ENCODE data around the gene BRINP3. TPM values are rescaled to one million over a fixed set of nuclear protein-coding genes. Genes with fewer than 3 reads are reported as not detected.

BRINP3 gene
- total RNA-seq, 2 experiments from 2014 or later = not detected

GRCh38 chr1:190455631-190456030 is 22.0 kb downstream of the BRINP3 start:
- no TSS peak for BruUV-seq (replicated peaks)
- H3K36me3 ChIP-seq (ENCODE audit: insufficient read depth, low read length) = no peaks in the 10 kb centered on the region
- H3K9me3 ChIP-seq (ENCODE audit: low read length) = no peaks in the 10 kb centered on the region
- H3K27ac ChIP-seq (ENCODE audit: low read depth, low read length, poor library complexity, severe bottlenecking) = no peak overlapping the region
- intact Hi-C loops (cut with micrococcal nuclease; ENCODE audit: unreplicated experiment) = no loop called here
- ChIA-PET POLR2A (no interaction called here), CTCF (ENCODE audit: unreplicated experiment) (no interaction called here)
- H3K4me1 ChIP-seq (ENCODE audit: insufficient read depth, low read length, poor library complexity, severe bottlenecking) = no peaks in the 10 kb centered on the region
- DNase-seq (ENCODE audit: low spot score) = no peak
- H2AFZ ChIP-seq (ENCODE audit: low read length) = no peak overlapping the region
- no peak for TF ChIP-seq CTCF (conservative IDR thresholded peaks at IDR 0.05; ENCODE audit: low read length)
- TF ChIP-seq EZH2phosphoT487 (IDR thresholded peaks at IDR 0.05; ENCODE audit: borderline replicate concordance, low read depth, low read length) = no peak
- no peaks in the 10 kb centered on the region for H3K9me2 ChIP-seq (ENCODE audit: insufficient read depth, low read length)
- no peaks in the 10 kb centered on the region for H4K20me1 ChIP-seq (ENCODE audit: insufficient read depth, low read length)
- H3K4me2 ChIP-seq (ENCODE audit: low read length) = no peak overlapping the region
- no peak overlapping the region for H3K4me3 ChIP-seq (ENCODE audit: low read depth, low read length, poor library complexity, severe bottlenecking)
- no peaks in the 10 kb centered on the region for H3K79me2 ChIP-seq (ENCODE audit: insufficient read depth, low read depth, low read length)

GRCh38 chr1:190453550-190453949 is 24.1 kb downstream of the BRINP3 start:
- Histone ChIP-seq H3K9me3 (ENCODE audit: low read length) (no peaks in the 10 kb centered on the region), H4K20me1 (ENCODE audit: insufficient read depth, low read length) (no peaks in the 10 kb centered on the region), H2AFZ (ENCODE audit: low read length) (no peak overlapping the region), H3K4me1 (ENCODE audit: insufficient read depth, low read length, poor library complexity, severe bottlenecking) (no peaks in the 10 kb centered on the region), H3K4me2 (ENCODE audit: low read length) (no peak overlapping the region), H3K36me3 (ENCODE audit: insufficient read depth, low read length) (no peaks in the 10 kb centered on the region), H3K9me2 (ENCODE audit: insufficient read depth, low read length) (no peaks in the 10 kb centered on the region), H3K4me3 (ENCODE audit: low read depth, low read length, poor library complexity, severe bottlenecking) (no peak overlapping the region), H3K79me2 (ENCODE audit: insufficient read depth, low read depth, low read length) (no peaks in the 10 kb centered on the region), H3K27ac (ENCODE audit: low read depth, low read length, poor library complexity, severe bottlenecking) (no peak overlapping the region)
- TF ChIP-seq CTCF (conservative IDR thresholded peaks at IDR 0.05; ENCODE audit: low read length) (peak; percentile 62), EZH2phosphoT487 (IDR thresholded peaks at IDR 0.05; ENCODE audit: borderline replicate concordance, low read depth, low read length) (no peak)
- ChIA-PET CTCF (ENCODE audit: unreplicated experiment) (no interaction called here), POLR2A (no interaction called here)
- BruUV-seq (replicated peaks) = no TSS peak
- intact Hi-C loops (cut with micrococcal nuclease; ENCODE audit: unreplicated experiment) = no loop called here
- DNase-seq (ENCODE audit: low spot score) = peak; percentile 8

- no peaks in the 10 kb centered on the region for H3K4me1 ChIP-seq (ENCODE audit: insufficient read depth, low read length, poor library complexity, severe bottlenecking)
- no peak overlapping the region for H3K27ac ChIP-seq (ENCODE audit: low read depth, low read length, poor library complexity, severe bottlenecking)
- H3K4me2 ChIP-seq (ENCODE audit: low read length) = no peak overlapping the region
- no peaks in the 10 kb centered on the region for H3K36me3 ChIP-seq (ENCODE audit: insufficient read depth, low read length)
- H3K9me3 ChIP-seq (ENCODE audit: low read length) = no peaks in the 10 kb centered on the region
- ChIA-PET POLR2A (interaction anchor here (0.6 kb wide), 1 partner anchor 76 kb away, joined by 4 read pairs; no protein-coding TSS in a partner anchor), CTCF (ENCODE audit: unreplicated experiment) (interaction anchor here (0.6 kb wide), 1 partner anchor 1698 kb away, joined by 3 read pairs; no protein-coding TSS in a partner anchor)
- DNase-seq (ENCODE audit: low spot score) = no peak
- H4K20me1 ChIP-seq (ENCODE audit: insufficient read depth, low read length) = no peaks in the 10 kb centered on the region
- intact Hi-C loops (cut with micrococcal nuclease; ENCODE audit: unreplicated experiment) = no loop called here
- BruUV-seq (replicated peaks) = no TSS peak
- no peaks in the 10 kb centered on the region for H3K9me2 ChIP-seq (ENCODE audit: insufficient read depth, low read length)
- TF ChIP-seq CTCF (conservative IDR thresholded peaks at IDR 0.05; ENCODE audit: low read length) = no peak
- no peak for TF ChIP-seq EZH2phosphoT487 (IDR thresholded peaks at IDR 0.05; ENCODE audit: borderline replicate concordance, low read depth, low read length)
- H3K4me3 ChIP-seq (ENCODE audit: low read depth, low read length, poor library complexity, severe bottlenecking) = no peak overlapping the region
- H2AFZ ChIP-seq (ENCODE audit: low read length) = no peak overlapping the region
- no peaks in the 10 kb centered on the region for H3K79me2 ChIP-seq (ENCODE audit: insufficient read depth, low read depth, low read length)
Measured at GRCh38 chr1:190452272-190452848, 25.3 kb downstream of the BRINP3 start.

Data from OCI-LY7 (cell line).